ENCODE data around the gene BOK. TPM values are rescaled to one million over a fixed set of nuclear protein-coding genes. Genes with fewer than 3 reads are reported as not detected.
"Not testable (repeated sequence)": the region's sequence is repeated elsewhere in the genome, so short reads cannot be mapped to it uniquely, and the experiment has no call there.

Gene BOK
- total and polyA plus RNA-seq, 7 experiments from 2014 or later = 0.11 to 1.3 TPM; not detected in 5

DNA sequence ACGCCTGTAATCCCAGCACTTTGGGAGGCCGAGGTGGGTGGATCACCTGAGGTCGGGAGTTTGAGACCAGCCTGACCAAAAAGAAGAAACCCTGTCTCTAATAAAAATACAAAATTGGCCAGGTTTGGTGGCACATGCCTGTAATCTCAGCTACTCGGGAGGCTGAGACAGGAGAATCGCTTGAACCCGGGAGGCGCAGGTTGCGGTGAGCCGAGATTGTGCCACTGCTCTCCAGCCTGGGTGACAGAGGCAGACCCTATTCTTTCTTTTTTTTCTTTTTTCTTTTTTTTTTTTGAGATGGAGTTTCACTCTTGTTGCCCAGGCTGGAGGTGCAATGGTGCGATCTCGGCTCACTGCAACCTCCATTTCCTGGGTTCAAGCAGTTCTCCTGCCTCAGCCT, 7.5 kb downstream of the BOK start:
- H3K27ac Mint-ChIP-seq; H3K4me1 Mint-ChIP-seq; H3K4me3 ChIP-seq (ENCODE audit: low read length); DNase-seq; H3K27ac ChIP-seq (ENCODE audit: low read depth, low read length); H3K27me3 ChIP-seq (ENCODE audit: control insufficient read depth in 2 of 2, insufficient read depth in 2 of 2, low read length in 2 of 2); H3K27me3 Mint-ChIP-seq; intact Hi-C loops (cut with micrococcal nuclease); H3K36me3 ChIP-seq (ENCODE audit: control insufficient read depth in 2 of 3, insufficient read depth in 3 of 3, low read length in 3 of 3); H3K36me3 Mint-ChIP-seq; ATAC-seq; H3K9me3 Mint-ChIP-seq; H3K9me3 ChIP-seq (ENCODE audit: control insufficient read depth in 2 of 3, low read length in 3 of 3); H3K4me3 Mint-ChIP-seq; H3K4me1 ChIP-seq (ENCODE audit: control insufficient read depth in 2 of 2, insufficient read depth in 2 of 2, low read length in 2 of 2); POLR2A ChIA-PET: not testable (repeated sequence)
- CTCF ChIA-PET = interaction anchor here (0.7 kb wide), 1 partner anchor 133 kb away, joined by 3 read pairs; no protein-coding TSS in a partner anchor

DNA sequence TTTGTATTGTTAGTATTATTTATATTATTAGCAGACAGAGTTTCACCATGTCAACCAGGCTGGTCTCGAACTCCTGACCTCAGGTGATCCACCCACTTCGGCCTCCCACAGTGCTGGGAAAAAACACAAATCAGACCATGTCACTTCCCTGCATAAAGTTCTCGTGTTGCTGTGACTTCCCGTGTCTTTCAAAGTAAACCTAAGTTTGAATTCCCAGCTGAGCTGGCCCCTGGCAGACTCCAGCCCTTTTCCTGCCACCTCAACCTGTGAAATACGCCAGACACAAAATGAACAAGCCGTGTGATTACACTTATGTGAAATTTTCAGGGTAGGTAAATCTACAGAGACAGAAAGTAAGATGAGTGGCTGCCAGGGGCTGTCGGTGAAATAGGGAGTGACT, 7.9 kb downstream of the BOK start:
- no peaks in the 10 kb centered on the region for H3K36me3 Mint-ChIP-seq
- Histone ChIP-seq H3K9me3 (ENCODE audit: control insufficient read depth in 2 of 3, low read length in 3 of 3) (no peaks in the 10 kb centered on the region), H3K4me3 (ENCODE audit: low read length) (no peak overlapping the region), H3K27ac (ENCODE audit: low read depth, low read length) (no peak overlapping the region), H3K27me3 (ENCODE audit: control insufficient read depth in 2 of 2, insufficient read depth in 2 of 2, low read length in 2 of 2) (no peaks in the 10 kb centered on the region), H3K36me3 (ENCODE audit: control insufficient read depth in 2 of 3, insufficient read depth in 3 of 3, low read length in 3 of 3) (no peaks in the 10 kb centered on the region), H3K4me1 (ENCODE audit: control insufficient read depth in 2 of 2, insufficient read depth in 2 of 2, low read length in 2 of 2) (no peaks in the 10 kb centered on the region)
- peaks cover 0 to 3% (median 0%) of the 10 kb centered on the region in 5 donors for H3K27me3 Mint-ChIP-seq
- CTCF ChIA-PET = interaction anchor here (0.7 kb wide), 1 partner anchor 132 kb away, joined by 3 read pairs; no protein-coding TSS in a partner anchor
- no peak overlapping the region for H3K4me3 Mint-ChIP-seq
- intact Hi-C loops (cut with micrococcal nuclease) = no loop called here
- H3K9me3 Mint-ChIP-seq = no peaks in the 10 kb centered on the region
- no peak for ATAC-seq
- DNase-seq = no peak
- POLR2A ChIA-PET = no interaction called here
- H3K27ac Mint-ChIP-seq = no peak overlapping the region
- no peaks in the 10 kb centered on the region for H3K4me1 Mint-ChIP-seq

DNA sequence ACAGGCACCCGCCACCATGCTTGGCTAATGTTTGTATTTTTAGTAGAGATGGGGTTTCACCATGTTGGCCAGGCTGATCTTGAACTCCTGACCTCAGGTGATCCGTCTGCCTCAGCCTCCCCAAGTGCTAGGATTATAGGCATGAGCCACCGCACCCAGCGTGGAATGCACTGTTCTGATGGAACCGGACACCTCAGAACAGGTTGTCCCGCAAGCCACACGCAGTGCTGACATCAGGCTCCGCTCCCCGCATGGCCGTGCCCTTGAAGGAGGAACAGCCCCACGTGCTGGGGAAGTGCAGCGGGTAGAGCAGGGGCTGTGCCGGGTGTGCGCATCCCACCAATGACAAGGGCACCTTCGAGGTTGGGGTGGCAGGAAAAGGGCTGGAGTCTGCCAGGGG, 8.7 kb downstream of the BOK start:
- H3K9me3 Mint-ChIP-seq; H3K36me3 Mint-ChIP-seq; H3K9me3 ChIP-seq (ENCODE audit: control insufficient read depth in 2 of 3, low read length in 3 of 3); H3K27me3 Mint-ChIP-seq; H3K27me3 ChIP-seq (ENCODE audit: control insufficient read depth in 2 of 2, insufficient read depth in 2 of 2, low read length in 2 of 2); H3K27ac ChIP-seq (ENCODE audit: low read depth, low read length); DNase-seq; H3K36me3 ChIP-seq (ENCODE audit: control insufficient read depth in 2 of 3, insufficient read depth in 3 of 3, low read length in 3 of 3); H3K4me1 ChIP-seq (ENCODE audit: control insufficient read depth in 2 of 2, insufficient read depth in 2 of 2, low read length in 2 of 2); H3K4me1 Mint-ChIP-seq; ATAC-seq; intact Hi-C loops (cut with micrococcal nuclease); H3K4me3 Mint-ChIP-seq; POLR2A ChIA-PET; H3K27ac Mint-ChIP-seq; H3K4me3 ChIP-seq (ENCODE audit: low read length): not testable (repeated sequence)
- CTCF ChIA-PET = interaction anchor here (0.7 kb wide), 1 partner anchor 29 kb away, joined by 4 read pairs; no protein-coding TSS in a partner anchor

DNA sequence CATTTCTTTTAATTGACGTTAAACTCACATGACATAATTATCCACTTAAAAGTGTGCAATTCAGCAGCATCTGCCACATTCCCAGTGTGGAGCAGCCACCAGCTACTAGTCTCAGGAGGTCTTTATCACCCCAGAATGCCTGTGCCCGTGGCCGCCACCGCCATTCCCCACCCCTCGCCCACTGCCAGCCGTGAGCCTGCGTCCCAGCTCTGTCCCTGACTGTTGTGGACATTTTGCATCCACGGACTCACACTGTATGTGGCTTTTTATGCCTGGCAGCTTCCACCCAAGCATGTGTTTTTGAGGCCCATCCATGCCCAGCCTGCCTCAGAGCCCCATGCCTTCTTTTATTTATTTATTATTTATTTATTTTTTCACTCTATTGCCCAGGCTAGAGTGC, 9.2 kb downstream of the BOK start:
- intact Hi-C loops (cut with micrococcal nuclease) = no loop called here
- no peak overlapping the region for H3K27ac Mint-ChIP-seq
- H3K4me1 ChIP-seq (ENCODE audit: control insufficient read depth in 2 of 2, insufficient read depth in 2 of 2, low read length in 2 of 2) = no peaks in the 10 kb centered on the region
- DNase-seq (no peak), ATAC-seq (no peak)
- CTCF ChIA-PET = interaction anchor here (0.7 kb wide), 1 partner anchor 30 kb away, joined by 4 read pairs; no protein-coding TSS in a partner anchor
- peaks cover 0 to 3% (median 0%) of the 10 kb centered on the region in 5 donors for H3K36me3 Mint-ChIP-seq
- H3K27ac ChIP-seq (ENCODE audit: low read depth, low read length) = no peak overlapping the region
- H3K9me3 ChIP-seq (ENCODE audit: control insufficient read depth in 2 of 3, low read length in 3 of 3) = no peaks in the 10 kb centered on the region
- H3K9me3 Mint-ChIP-seq = no peaks in the 10 kb centered on the region
- POLR2A ChIA-PET = no interaction called here
- H3K36me3 ChIP-seq (ENCODE audit: control insufficient read depth in 2 of 3, insufficient read depth in 3 of 3, low read length in 3 of 3) = no peaks in the 10 kb centered on the region
- no peaks in the 10 kb centered on the region for H3K4me1 Mint-ChIP-seq
- no peaks in the 10 kb centered on the region for H3K27me3 Mint-ChIP-seq
- H3K27me3 ChIP-seq (ENCODE audit: control insufficient read depth in 2 of 2, insufficient read depth in 2 of 2, low read length in 2 of 2) = no peaks in the 10 kb centered on the region
- no peak overlapping the region for H3K4me3 ChIP-seq (ENCODE audit: low read length)
- no peak overlapping the region for H3K4me3 Mint-ChIP-seq

GRCh38 chr2:241568726-241569125, 10.2 kb downstream of the BOK start:
- Mint-ChIP-seq H3K27ac (no peak overlapping the region), H3K9me3 (no peaks in the 10 kb centered on the region), H3K4me3 (no peak overlapping the region), H3K36me3 (peaks cover 0 to 3% (median 0%) of the 10 kb centered on the region in 5 donors), H3K4me1 (no peaks in the 10 kb centered on the region), H3K27me3 (no peaks in the 10 kb centered on the region)
- Histone ChIP-seq H3K27ac (ENCODE audit: low read depth, low read length) (no peak overlapping the region), H3K36me3 (ENCODE audit: control insufficient read depth in 2 of 3, insufficient read depth in 3 of 3, low read length in 3 of 3) (no peaks in the 10 kb centered on the region), H3K9me3 (ENCODE audit: control insufficient read depth in 2 of 3, low read length in 3 of 3) (no peaks in the 10 kb centered on the region), H3K4me1 (ENCODE audit: control insufficient read depth in 2 of 2, insufficient read depth in 2 of 2, low read length in 2 of 2) (no peaks in the 10 kb centered on the region), H3K27me3 (ENCODE audit: control insufficient read depth in 2 of 2, insufficient read depth in 2 of 2, low read length in 2 of 2) (no peaks in the 10 kb centered on the region), H3K4me3 (ENCODE audit: low read length) (no peak overlapping the region)
- CTCF ChIA-PET = no interaction called here
- POLR2A ChIA-PET = no interaction called here
- intact Hi-C loops (cut with micrococcal nuclease) = no loop called here
- no peak for DNase-seq
- no peak for ATAC-seq

DNA sequence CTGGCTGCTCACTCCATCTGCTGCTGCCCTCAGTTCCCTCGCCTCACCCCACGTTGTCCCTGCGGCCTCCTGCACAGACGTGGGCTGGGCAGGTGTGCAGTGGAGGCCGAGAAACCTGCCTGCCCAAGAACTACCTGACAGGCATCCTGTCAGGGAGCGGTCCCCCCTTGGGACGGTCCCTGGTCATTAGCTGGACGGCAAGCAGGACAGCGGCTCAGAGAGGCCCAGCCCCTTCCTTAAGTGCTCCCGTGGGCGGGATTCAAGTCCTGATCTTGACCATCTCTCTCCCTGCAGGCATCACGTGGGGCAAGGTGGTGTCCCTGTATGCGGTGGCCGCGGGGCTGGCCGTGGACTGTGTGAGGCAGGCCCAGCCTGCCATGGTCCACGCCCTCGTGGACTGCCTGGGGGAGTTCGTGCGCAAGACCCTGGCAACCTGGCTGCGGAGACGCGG, 11.3 kb downstream of the BOK start:
- H3K36me3 Mint-ChIP-seq = peaks cover 0 to 3% (median 0%) of the 10 kb centered on the region in 5 donors
- H3K9me3 Mint-ChIP-seq = no peaks in the 10 kb centered on the region
- intact Hi-C loops (cut with micrococcal nuclease) = no loop called here
- H3K4me3 ChIP-seq (ENCODE audit: low read length) = no peak overlapping the region
- H3K27ac Mint-ChIP-seq = no peak overlapping the region
- no peaks in the 10 kb centered on the region for H3K9me3 ChIP-seq (ENCODE audit: control insufficient read depth in 2 of 3, low read length in 3 of 3)
- no peaks in the 10 kb centered on the region for H3K4me1 ChIP-seq (ENCODE audit: control insufficient read depth in 2 of 2, insufficient read depth in 2 of 2, low read length in 2 of 2)
- ChIA-PET CTCF (no interaction called here), POLR2A (no interaction called here)
- no peaks in the 10 kb centered on the region for H3K27me3 ChIP-seq (ENCODE audit: control insufficient read depth in 2 of 2, insufficient read depth in 2 of 2, low read length in 2 of 2)
- H3K27me3 Mint-ChIP-seq = no peaks in the 10 kb centered on the region
- no peak for DNase-seq
- H3K4me1 Mint-ChIP-seq = no peaks in the 10 kb centered on the region
- H3K4me3 Mint-ChIP-seq = no peak overlapping the region
- no peak for ATAC-seq
- H3K27ac ChIP-seq (ENCODE audit: low read depth, low read length) = no peak overlapping the region
- peaks cover 0 to 6% (median 0%) of the 10 kb centered on the region in 3 experiments for H3K36me3 ChIP-seq (ENCODE audit: control insufficient read depth in 2 of 3, insufficient read depth in 3 of 3, low read length in 3 of 3)

DNA sequence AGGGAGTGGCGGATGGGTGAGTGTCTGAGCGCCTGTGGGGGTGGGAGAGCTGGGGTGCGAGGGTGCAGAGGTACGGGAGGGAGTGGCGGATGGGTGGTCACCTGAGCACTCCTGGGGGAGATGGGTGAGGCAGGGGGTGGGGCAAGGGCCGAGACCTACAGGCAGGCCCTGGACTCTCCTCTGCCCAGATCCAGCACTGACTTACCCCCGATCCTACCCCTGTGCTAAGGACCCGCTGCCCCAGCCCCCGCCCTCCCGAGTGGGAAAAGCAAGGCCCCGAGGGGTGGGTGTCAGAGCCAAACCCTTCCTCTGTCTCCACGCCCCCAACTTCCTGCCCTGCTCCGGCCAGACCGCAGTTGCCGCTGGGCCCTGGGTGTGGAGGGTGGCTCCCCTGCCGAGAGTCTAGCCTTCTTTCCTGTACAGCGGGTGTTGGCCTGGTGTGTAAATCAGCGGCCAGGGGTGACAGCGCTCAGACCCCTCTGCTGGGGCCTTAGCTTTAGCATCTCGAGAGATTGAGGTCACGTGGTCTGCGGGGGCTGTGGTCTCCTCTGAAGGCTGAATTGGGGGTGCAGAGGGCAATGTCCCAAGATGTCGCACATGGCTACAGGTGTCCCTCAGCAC, 12.5 kb downstream of the BOK start:
- Mint-ChIP-seq H3K9me3 (no peaks in the 10 kb centered on the region), H3K4me1 (no peaks in the 10 kb centered on the region), H3K27ac (no peak overlapping the region), H3K4me3 (peak overlapping the region in 1 of 10 donors; percentile 21), H3K27me3 (no peaks in the 10 kb centered on the region), H3K36me3 (peaks cover 0 to 9% (median 0%) of the 10 kb centered on the region in 5 donors)
- ChIA-PET POLR2A (no interaction called here), CTCF (no interaction called here)
- Histone ChIP-seq H3K4me1 (ENCODE audit: control insufficient read depth in 2 of 2, insufficient read depth in 2 of 2, low read length in 2 of 2) (no peaks in the 10 kb centered on the region), H3K36me3 (ENCODE audit: control insufficient read depth in 2 of 3, insufficient read depth in 3 of 3, low read length in 3 of 3) (peaks cover 0 to 12% (median 0%) of the 10 kb centered on the region in 3 experiments), H3K27me3 (ENCODE audit: control insufficient read depth in 2 of 2, insufficient read depth in 2 of 2, low read length in 2 of 2) (no peaks in the 10 kb centered on the region), H3K9me3 (ENCODE audit: control insufficient read depth in 2 of 3, low read length in 3 of 3) (no peaks in the 10 kb centered on the region), H3K4me3 (ENCODE audit: low read length) (no peak overlapping the region), H3K27ac (ENCODE audit: low read depth, low read length) (no peak overlapping the region)
- no peak for DNase-seq
- peak; percentile 49 for ATAC-seq
- intact Hi-C loops (cut with micrococcal nuclease) = no loop called here

All from naive thymus-derived CD4-positive, alpha-beta T cell (primary cell).